Measurements from ENCODE around the gene NLGN1. TPM values are rescaled to one million over a fixed set of nuclear protein-coding genes. Genes with fewer than 3 reads are reported as not detected.
"Not testable (repeated sequence)": the region's sequence is repeated elsewhere in the genome, so short reads cannot be mapped to it uniquely, and the experiment has no call there.

Gene NLGN1
- total RNA-seq, 1 donor from 2014 or later, result 3.9 TPM

DNA sequence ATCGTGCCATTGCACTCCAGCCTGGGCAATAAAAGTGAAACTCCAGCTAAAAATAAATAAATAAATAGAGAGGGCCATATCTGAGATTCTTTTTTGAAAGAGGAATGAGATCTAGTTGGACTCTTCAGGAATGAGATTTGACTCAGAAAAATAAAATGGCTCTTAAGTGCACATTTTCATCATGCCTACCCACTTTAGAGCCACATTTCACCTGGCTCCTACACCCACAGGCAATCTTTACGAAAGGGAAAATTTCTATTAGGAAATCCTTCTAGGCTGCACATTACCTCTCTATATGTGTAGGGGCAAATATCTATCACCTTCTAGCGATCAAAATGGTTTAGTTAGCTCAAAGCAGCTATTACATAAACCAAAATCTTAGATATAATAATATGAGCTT, 16.9 kb upstream of the NLGN1 start:
- Histone ChIP-seq H3K27ac (no peak overlapping the region), H3K4me1 (no peaks in the 10 kb centered on the region), H3K4me3 (no peak overlapping the region), H3K27me3 (ENCODE audit: low read depth) (no peaks in the 10 kb centered on the region), H3K9me3 (no peaks in the 10 kb centered on the region), H3K36me3 (no peaks in the 10 kb centered on the region)
- no peak for DNase-seq
- TF ChIP-seq, protein P1, sequence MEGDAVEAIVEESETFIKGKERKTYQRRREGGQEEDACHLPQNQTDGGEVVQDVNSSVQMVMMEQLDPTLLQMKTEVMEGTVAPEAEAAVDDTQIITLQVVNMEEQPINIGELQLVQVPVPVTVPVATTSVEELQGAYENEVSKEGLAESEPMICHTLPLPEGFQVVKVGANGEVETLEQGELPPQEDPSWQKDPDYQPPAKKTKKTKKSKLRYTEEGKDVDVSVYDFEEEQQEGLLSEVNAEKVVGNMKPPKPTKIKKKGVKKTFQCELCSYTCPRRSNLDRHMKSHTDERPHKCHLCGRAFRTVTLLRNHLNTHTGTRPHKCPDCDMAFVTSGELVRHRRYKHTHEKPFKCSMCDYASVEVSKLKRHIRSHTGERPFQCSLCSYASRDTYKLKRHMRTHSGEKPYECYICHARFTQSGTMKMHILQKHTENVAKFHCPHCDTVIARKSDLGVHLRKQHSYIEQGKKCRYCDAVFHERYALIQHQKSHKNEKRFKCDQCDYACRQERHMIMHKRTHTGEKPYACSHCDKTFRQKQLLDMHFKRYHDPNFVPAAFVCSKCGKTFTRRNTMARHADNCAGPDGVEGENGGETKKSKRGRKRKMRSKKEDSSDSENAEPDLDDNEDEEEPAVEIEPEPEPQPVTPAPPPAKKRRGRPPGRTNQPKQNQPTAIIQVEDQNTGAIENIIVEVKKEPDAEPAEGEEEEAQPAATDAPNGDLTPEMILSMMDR (IDR thresholded peaks at IDR 0.05), result no peak
- ATAC-seq, result no peak
- intact Hi-C loops (cut with DNase I), result no loop called here

GRCh38 chr3:173381936-173382335, 15.6 kb upstream of the NLGN1 start:
- not testable (repeated sequence) for ATAC-seq

GRCh38 chr3:173395073-173395411, 2.5 kb upstream of the NLGN1 start:
- ATAC-seq (peak; percentile 59 to 66), DNase-seq (no peak)
- peaks cover 22% of the 10 kb centered on the region for H3K4me1 ChIP-seq
- peak overlapping the region; percentile 84 for H3K27ac ChIP-seq
- TF ChIP-seq, protein P1 (IDR thresholded peaks at IDR 0.05), result no peak
- H3K36me3 ChIP-seq, result no peaks in the 10 kb centered on the region
- no peaks in the 10 kb centered on the region for H3K9me3 ChIP-seq
- peaks cover 12% of the 10 kb centered on the region for H3K27me3 ChIP-seq (ENCODE audit: low read depth)
- intact Hi-C loops (cut with DNase I), result no loop called here
- peak overlapping the region; percentile 67 for H3K4me3 ChIP-seq

More at GRCh38 chr3:173381936-173382335, 15.6 kb upstream of the NLGN1 start:
- H3K27ac ChIP-seq; H3K4me1 ChIP-seq; DNase-seq; intact Hi-C loops (cut with DNase I); H3K9me3 ChIP-seq; H3K36me3 ChIP-seq; H3K4me3 ChIP-seq; H3K27me3 ChIP-seq (ENCODE audit: low read depth): not testable (repeated sequence)

- peaks cover 12% of the 10 kb centered on the region for H3K27me3 ChIP-seq (ENCODE audit: low read depth)
- DNase-seq, result peak; percentile 90
- no peaks in the 10 kb centered on the region for H3K36me3 ChIP-seq
- TF ChIP-seq, protein P1 (IDR thresholded peaks at IDR 0.05), result no peak
- H3K27ac ChIP-seq, result peak overlapping the region; percentile 84
- intact Hi-C loops (cut with DNase I), result no loop called here
- no peaks in the 10 kb centered on the region for H3K9me3 ChIP-seq
- peak; percentile 95 for ATAC-seq
- H3K4me1 ChIP-seq, result peaks cover 22% of the 10 kb centered on the region
- peak overlapping the region; percentile 67 for H3K4me3 ChIP-seq
These were observed 1.9 kb upstream of the NLGN1 start for GRCh38 chr3:173395412-173396181.

- ATAC-seq, result peak in 1 of 2 donors; percentile 15
These were observed 1.1 kb upstream of the NLGN1 start for GRCh38 chr3:173396191-173397041.

More at GRCh38 chr3:173396191-173397041, 1.1 kb upstream of the NLGN1 start:
- Histone ChIP-seq H3K36me3 (no peaks in the 10 kb centered on the region), H3K4me1 (peaks cover 22% of the 10 kb centered on the region), H3K27me3 (ENCODE audit: low read depth) (peaks cover 12% of the 10 kb centered on the region), H3K4me3 (peak overlapping the region; percentile 67), H3K27ac (no peak overlapping the region), H3K9me3 (no peaks in the 10 kb centered on the region)
- intact Hi-C loops (cut with DNase I), result no loop called here
- no peak for DNase-seq
- TF ChIP-seq, protein P1 (IDR thresholded peaks at IDR 0.05), result no peak

All from lower lobe of right lung (tissue), 2 donors.